ENCODE measurements around the gene FGF18.

FGF18 gene

DNA sequence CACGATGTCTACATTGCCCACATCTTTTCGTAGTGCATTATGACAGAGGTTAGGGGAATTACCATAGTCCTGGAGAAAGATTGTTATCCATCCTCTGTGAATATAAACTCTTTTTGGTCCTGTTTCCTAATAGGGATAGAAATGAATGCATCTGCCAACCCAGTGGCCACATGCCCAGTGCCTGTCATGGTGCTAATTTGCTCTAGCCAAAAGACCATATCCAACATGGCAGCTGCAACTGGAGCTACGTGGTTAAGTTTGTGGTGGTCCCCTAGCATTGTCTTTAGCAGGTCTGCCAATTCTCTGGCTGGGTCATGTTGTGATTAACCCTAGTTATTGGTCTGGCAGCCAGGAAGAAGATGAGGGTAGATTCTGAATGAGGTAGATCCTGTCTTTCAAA, 87.5 kb downstream of the FGF18 start:
- DNase-seq: no peak

Measured in NCI-H1694 treated with DMSO at 0.1 percent for 48 hours (cell line).